Erythroblast (primary cell): ENCODE measurements around the gene UNC13C.

Source experiments
- GATA1 ChIP-seq: IDR thresholded peaks from 2 replicates; pipeline ENCODE4 v1.6.1; 2011; ENCODE audit warnings: low read depth, mild to moderate bottlenecking, control low read depth, low read length, moderate library complexity
- POLR2A ChIP-seq: IDR thresholded peaks from 2 replicates; pipeline ENCODE4 v1.6.1; 2011; ENCODE audit warnings: mild to moderate bottlenecking, low read length

DNA sequence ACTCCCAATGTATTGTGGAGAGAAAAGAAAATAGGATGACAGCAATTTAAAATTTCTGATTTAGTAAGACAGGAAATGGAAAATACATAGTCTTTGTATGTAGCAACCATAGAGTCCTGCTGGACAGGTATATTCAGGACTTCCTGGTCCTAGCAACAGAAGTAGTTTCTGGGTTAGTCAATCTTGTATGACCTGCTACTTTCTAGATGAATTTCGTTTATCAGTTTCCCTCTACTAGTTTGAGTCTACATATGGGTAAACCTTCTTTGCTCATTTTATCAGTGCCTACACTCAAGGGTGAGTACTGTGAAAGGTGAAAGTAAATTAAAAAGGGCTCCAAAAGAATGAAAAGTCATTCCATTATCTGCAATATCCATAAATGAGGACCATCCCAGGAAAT lies 309.8 kb downstream of the UNC13C start:
- TF ChIP-seq POLR2A: no peak
- no peak for TF ChIP-seq GATA1
